EH (cell line): ENCODE results near the gene CCDC137.

Source experiments
- DNase-seq: peaks from one replicate; pipeline ENCODE4 v3.0.0-alpha.2; 2015; ENCODE audit warnings: low read depth

The CCDC137 gene

DNA sequence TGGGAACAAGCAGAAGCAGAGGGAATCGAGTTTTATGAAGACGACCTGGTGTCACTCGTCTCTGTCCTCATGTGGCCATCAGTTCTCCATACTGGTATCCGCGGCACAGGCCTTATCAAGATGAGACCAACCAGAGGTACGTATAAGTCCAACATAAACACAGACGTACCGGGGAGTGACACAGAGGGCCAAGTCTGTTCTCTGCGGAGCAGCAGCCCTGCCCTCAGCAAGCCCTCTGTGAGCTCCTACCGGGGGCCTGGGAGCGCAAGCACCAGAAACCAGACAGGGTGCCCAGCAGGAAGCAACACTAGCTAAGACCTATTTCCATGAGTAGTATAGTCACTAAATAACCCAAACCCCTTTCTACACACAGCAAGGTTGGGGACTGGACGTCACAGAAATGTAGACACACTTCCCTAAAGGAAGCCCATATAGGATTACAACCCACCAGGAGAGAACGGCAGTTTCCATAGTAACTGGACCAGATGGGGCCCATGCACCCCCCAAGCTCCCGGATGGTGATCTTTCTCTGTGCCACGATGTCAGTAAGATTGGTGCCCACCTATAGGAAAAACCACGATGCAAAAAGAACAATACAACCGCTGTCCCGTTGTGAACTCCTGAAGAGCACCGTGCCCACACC lies 16.1 kb downstream of the CCDC137 start:
- DNase-seq = peak; percentile 18

DNA sequence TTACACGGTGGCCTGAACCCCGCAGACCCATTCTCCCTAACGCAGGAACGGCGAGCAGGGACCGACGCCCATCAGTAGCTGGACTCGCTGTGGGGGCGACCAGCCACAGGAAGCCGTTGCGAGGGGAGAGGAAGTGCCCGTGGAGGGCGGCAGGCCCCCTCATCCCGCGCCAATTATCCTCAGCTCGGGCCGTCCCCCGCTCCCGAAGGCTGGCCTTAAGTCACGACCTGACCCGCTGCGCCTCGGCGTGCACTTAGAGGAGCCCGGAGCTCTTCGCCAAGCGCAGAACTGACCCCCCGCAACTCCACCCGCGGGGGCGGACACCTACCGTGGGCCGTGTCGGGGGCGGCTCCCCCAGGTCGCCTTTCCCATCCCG lies 16.7 kb downstream of the CCDC137 start:
- no peak for DNase-seq

DNA sequence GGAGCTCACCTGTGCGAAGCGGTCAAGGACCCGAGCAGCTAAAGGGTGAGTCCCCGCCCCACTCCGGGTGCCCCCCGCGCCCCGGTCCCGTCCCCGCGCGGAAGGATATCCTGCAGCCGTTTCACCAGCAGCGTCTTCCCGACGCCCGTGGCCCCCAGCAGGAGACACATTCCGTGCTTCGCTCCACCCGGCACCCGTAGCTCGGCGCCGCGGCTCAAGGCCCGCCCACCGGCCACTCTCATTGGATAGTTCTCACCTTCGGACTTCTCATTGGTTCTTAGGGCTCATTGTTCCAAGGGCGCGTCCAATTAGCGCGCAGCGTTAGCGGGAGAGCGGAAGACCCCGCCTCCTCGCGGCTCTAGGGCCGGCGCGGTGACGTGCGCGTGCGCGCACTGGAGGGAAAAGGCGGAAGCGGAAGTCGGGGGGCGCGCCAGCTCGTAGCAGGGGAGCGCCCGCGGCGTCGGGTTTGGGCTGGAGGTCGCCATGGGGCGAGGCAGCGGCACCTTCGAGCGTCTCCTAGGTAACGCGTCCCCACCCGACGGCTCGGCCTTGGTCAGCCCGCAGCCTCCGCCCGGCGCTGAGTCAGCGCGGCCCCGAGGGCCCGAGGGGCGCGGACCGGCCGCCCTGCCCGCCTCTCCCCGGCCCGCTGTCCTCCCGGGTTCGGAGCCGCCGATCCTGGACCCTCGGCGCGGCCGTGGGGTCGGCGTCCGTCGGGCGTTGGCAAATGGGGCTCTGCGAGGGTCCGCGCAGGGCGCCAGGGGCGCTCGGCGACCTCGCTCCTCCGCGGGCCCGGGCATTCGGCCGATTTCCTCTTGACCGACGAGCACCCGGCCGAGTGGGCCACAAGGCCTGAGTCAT lies 17.3 kb downstream of the CCDC137 start, which contains the start of the genes ARL16 and HGS:
TSS of gene ARL16 (minus strand) at position 214 of the 858 bp plus-strand sequence. CDS start at position 170, 44 bp downstream.
TSS of gene HGS (plus strand) at position 428 of the 858 bp plus-strand sequence. CDS start at position 484, 56 bp downstream.
- peak; percentile 98 for DNase-seq

DNA sequence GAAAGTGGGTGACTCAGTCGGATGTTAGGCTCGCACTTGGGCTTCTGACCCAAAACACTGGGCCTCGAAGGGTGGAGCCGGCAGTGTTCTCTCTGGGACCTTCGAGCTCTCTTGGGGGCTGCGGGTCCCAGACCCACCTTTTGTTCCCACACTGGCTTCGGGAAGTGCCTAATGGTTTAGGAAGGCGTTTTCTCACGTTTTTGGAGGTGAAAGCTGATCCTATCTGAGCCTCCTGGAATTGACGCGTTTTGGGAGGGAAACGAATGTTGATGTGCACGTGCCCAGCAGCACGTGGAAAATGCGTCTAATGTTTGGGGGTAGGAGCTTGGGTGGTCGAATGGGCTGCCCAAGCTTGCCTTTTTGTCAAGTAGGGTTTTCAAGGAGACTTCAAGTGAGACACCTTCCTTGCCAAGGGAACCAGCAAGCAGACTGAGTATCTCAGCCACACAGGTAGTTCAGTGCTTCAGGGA lies 17.9 kb downstream of the CCDC137 start:
- DNase-seq = no peak

DNA sequence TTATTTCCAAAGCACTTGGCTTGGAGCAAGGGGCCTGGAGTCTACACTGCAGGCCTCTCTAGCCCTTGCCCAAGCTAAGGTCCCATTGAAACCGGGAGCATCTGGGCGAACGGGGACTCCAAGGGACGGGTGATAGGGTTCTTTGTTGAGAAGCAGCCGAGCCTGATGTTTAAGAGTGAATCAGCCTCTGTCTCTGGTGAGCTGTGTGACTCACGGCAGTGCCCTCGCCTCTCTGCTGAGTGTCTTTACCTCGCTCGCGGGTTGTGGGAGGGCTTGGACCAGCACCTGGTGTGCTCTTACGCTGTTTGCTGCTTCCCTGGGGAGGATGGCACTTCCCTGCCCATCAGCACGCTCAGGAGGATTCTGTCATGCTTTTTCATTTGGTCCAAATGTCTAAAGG lies 18.6 kb downstream of the CCDC137 start:
- DNase-seq = peak; percentile 74

DNA sequence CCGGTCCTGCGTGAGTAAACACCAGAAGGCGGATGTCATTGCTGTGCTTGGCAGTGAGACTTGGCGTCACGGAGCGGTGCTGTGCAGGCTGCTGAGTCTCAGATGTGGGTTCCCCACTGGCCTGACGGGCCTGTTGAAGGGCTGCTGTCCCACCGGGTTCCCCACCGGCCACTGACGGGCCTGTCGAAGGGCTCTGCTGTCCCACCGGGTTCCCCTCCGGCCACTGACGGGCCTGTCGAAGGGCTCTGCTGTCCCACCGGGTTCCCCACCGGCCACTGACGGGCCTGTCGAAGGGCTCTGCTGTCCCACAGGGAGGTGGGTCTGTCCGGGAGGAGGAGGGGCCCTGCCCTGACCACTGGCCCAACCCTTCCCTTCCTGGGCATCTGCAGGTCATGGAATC lies 20.1 kb downstream of the CCDC137 start:
- DNase-seq = no peak

DNA sequence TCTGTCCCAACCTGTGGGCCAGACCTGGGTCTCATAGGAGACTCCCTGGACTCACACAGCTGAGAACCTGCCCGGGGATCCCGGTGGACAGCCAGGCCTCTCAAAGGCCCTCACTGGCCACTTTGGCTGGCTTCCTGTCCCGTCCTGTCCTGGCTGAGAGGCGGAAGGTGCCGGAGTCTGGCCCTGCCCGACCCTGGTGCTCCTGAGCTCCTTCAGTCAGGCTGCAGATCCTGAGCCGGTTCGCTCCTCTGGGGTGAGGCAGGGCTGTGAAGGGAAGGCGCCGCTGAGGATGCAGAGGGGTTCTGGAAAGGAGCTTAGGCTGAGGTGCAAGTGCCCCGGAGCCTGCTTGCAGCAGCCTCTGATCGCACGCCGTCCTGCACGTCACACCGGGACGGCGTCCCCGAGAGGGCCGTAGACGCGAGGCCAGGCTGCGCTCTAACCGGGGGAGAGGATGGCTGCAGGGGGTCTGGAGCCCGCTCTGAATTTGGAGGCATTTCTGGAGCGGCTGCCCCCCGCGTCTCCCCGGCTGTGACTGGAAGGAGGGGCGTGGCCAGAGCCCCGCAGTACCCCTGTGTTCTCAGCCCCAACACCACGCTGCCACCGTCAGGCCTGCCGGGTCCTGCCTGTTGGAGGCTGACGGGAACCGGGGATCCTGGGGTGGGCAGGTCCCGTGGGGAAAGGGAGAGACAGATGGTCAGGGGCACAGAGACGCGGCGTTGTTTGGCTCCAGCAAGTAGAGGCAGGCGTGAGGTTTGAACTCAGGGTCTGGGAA lies 21.4 kb downstream of the CCDC137 start:
- DNase-seq = no peak

DNA sequence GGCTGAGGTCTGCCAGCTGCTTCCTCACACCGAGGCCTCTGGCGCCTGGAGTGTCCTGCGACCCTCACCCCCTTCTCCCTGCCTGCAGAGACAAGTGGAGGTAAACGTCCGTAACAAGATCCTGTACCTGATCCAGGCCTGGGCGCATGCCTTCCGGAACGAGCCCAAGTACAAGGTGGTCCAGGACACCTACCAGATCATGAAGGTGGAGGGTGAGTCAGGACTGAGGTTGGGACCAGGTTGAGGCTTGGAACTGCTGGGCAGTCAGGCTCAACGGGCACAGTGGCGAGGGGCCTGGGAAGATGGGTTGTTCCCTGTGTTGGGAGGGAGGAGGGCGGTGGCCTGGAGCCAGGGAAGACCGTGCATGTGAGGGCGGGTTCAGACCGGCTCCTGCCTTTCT lies 22.1 kb downstream of the CCDC137 start:
- no peak for DNase-seq

DNA sequence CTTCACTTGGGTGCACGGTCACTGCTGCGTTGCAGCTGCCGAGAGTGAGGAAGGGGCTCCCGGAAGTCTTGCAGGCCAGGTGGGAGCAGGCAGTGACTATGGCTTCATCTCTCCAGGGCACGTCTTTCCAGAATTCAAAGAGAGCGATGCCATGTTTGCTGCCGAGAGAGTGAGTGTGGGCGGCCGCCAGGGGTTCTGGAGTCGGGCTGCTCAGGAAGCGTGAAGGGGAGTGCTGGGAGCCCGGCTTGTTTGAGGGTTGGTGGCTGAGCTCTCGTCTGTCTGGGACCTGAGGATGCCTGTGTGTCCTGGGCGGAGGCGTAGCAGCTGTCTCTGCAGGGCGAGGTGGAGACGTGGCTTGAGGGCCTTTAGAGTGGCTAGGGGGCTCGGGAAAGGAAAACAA lies 23.5 kb downstream of the CCDC137 start:
- DNase-seq = no peak

DNA sequence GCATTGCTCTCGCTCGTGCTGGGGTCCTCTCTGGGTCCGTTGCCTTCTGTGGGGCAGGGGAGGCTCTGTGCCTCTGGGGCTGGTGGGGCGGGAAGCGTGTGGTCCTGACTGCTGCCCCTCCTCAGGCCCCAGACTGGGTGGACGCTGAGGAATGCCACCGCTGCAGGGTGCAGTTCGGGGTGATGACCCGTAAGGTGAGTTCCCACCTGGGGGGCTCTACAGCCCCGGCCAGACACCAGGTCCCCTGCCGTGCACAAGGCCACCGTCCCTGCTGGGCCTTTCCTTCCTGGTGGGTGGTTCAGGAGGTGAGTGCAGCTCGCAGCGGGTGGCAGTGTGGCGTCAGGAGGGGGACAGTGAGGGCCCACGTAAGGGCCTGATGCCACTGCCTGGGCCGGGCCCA lies 24.0 kb downstream of the CCDC137 start:
- DNase-seq = no peak

DNA sequence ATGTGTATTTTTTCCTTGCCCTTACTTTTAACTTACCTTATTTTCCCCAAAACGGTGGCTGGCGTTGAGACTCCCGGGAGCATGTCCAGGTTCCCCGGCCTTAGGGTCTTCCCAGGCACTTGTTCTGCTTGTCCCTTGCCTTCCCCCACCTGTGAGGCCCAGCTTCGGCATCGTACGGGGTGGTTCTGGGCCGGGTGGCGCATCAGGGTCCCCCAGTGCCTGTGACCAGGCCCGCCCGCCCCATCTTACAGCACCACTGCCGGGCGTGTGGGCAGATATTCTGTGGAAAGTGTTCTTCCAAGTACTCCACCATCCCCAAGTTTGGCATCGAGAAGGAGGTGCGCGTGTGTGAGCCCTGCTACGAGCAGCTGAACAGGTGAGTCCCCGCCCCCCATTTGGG lies 24.7 kb downstream of the CCDC137 start:
- DNase-seq = no peak

DNA sequence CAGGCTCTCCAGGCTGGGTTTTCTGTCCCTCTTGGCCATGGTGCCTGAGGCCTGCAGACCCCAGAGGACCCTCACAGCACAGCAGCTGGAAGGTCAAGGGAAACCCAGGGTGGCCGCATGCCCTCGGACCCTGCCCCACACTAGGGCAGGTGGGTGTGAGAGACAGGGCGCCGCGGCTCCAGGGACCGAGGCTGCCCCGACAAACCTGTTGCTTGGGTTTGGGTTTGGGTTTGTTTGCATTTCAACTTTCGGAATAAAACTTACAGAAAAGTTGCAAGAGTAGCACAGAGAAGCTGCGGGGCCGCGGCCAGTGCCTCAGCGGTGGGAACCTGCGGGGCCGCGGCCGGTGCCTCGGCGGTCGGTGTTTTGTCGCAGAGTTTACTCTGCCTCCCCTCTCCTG lies 25.1 kb downstream of the CCDC137 start:
- no peak for DNase-seq

DNA sequence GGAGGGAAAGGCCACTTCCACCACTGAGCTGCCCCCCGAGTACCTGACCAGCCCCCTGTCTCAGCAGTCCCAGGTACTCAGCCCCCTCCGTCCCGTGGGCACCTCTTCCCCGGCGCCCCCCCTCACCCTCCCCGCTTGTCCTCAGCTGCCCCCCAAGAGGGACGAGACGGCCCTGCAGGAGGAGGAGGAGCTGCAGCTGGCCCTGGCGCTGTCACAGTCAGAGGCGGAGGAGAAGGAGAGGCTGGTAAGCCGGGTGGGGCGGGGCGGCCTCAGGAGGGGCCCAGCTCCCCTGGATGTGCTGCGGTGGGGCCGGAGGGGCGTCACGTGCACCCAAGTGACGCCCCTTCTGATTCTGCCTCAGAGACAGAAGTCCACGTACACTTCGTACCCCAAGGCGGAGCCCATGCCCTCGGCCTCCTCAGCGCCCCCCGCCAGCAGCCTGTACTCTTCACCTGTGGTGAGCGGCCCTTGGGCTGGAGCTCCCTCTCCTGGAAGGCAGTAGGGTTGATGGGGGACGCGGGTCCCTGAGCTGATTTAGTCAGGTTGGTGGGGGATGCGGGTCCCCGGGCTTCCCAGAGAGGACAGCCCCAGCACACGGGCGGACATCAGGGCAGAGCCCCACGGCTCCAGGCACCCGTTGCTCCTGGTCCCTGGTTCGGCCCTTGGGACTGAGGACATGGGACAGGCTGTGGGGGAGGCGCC lies 27.1 kb downstream of the CCDC137 start:
- DNase-seq = no peak

DNA sequence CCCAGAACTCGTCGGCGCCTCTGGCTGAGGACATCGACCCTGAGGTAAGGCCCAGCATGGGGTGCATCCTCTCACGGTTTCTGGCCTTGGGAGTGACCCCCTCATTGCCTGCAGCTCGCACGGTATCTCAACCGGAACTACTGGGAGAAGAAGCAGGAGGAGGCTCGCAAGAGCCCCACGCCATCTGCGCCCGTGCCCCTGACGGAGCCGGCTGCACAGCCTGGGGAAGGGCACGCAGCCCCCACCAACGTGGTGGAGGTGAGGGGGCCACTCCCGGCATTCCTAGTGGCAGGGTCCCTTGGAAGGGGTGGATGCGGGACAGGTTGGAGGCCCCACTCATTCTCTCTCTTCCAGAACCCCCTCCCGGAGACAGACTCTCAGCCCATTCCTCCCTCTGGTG lies 28.3 kb downstream of the CCDC137 start:
- DNase-seq = no peak

DNA sequence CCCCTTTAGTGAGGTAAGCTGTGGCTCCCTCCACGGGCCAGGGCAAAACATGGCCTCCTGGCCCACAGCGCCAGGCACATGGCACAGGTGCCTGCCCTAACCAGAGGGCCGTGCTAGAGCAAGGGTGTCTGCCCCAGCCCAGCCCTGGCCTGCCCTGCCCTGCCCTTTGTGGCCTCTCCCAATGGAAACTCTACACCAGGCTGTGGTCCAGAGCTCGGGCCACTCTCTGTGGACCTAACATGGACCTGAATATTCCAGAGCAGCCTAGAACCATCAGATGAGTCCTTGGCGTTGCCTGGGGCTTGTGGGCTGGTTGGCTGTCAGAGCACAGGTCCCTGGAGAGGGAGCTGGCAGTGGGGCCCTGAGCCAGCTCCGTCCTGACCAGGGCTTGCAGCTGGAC lies 28.7 kb downstream of the CCDC137 start:
- DNase-seq = no peak

DNA sequence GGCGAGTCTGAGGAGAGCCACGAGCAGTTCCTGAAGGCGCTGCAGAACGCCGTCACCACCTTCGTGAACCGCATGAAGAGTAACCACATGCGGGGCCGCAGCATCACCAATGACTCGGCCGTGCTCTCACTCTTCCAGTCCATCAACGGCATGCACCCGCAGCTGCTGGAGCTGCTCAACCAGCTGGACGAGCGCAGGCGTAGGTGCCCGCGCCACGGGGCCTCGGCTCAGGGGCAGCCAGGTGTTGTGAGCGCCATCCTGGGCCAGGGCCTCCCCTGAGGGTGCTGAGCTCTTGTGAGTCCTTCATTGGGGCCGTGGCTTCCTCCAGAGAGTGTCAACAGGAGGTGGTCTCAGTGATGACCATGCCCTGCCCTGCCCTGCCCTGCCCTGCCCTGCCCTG lies 29.3 kb downstream of the CCDC137 start:
- DNase-seq = no peak

DNA sequence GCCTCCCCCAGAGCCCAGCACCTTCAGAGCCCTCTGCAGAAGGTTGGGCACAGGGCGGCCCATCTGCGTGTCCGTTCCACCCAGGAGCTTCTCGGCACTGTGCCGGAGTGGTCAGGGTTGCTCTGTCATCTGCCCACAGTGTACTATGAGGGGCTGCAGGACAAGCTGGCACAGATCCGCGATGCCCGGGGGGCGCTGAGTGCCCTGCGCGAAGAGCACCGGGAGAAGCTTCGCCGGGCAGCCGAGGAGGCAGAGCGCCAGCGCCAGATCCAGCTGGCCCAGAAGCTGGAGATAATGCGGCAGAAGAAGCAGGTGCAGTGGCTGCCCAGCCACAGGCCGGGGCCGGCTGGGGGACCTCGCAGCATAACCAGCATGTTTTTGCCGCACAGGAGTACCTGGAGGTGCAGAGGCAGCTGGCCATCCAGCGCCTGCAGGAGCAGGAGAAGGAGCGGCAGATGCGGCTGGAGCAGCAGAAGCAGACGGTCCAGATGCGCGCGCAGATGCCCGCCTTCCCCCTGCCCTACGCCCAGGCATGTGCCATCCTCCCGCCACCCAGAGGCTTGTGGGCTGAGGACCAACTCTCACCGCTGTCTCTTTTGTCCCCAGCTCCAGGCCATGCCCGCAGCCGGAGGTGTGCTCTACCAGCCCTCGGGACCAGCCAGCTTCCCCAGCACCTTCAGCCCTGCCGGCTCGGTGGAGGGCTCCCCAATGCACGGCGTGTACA lies 29.8 kb downstream of the CCDC137 start:
- DNase-seq = no peak

DNA sequence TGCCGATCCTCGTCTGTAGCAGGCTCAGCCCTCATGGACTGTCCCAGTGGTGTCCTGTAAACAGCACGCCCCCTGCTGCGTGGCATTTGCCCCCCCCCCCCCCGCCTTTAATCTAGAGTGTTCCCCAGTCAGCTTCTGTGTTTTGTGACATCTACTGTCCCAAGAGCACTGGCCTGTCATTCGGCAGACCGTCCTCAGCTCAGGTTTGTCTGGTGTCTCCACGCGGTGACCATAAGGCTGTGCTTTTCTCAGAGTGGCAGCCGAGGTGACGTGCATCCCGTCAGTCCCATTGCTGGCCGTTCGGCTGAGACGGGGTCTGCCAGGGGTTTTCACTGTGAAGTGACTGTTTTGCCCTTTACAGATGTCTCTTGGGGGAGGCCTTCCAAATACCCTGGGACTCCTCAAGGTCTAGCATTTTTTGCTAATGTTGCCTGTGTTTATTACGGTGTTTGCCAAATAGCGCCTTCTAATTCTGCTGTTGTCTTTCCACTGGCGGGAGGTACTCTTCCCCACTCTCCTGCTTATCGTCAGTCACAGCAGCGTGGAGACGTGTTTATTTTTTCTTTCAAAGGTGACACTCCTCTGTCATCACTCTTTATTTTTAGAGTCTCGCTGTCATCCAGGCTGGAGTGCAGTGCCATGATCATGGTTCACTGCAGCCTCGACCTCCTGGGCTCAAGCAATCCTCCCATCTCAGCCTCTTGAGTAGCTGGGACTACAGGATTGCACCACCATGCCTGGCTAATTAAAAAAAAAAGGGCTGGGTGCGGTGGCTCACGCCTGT lies 30.9 kb downstream of the CCDC137 start:
- no peak for DNase-seq

DNA sequence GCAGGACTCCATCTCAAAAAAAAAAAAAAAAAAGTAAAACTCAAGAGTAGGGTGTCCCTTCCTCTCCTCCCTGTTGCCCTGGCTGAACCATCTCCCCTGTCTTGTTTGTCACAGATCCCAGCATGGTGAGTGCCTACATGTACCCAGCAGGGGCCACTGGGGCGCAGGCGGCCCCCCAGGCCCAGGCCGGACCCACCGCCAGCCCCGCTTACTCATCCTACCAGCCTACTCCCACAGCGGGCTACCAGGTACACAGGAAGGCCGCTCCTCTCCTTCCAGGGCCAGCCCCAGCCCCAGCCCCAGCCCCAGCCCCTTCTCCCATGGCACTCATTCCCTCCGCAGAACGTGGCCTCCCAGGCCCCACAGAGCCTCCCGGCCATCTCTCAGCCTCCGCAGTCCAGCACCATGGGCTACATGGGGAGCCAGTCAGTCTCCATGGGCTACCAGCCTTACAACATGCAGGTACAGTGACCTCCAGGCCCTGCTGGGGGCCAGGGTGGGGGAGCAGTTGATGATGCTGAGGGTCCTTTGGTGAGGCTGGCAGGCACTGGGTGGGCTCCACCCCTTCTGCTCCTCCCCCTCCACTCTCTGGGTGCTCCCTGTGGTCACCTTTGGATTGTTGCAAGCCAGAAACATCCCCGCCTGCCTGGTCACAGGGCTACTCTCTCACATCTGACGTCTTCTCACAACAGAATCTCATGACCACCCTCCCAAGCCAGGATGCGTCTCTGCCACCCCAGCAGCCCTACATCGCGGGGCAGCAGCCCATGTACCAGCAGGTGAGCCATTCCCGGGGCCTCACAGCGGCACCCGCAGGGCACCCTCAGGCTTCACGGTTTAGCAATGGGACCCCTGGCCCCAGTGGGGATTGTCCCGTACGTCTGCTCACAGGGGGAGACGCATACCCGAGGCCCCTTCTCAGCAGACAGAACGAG lies 34.1 kb downstream of the CCDC137 start:
- no peak for DNase-seq
